Measurements from ENCODE around the gene PNRC1.
"Not testable (repeated sequence)": the region's sequence is repeated elsewhere in the genome, so short reads cannot be mapped to it uniquely, and the experiment has no call there.

The PNRC1 gene

DNA sequence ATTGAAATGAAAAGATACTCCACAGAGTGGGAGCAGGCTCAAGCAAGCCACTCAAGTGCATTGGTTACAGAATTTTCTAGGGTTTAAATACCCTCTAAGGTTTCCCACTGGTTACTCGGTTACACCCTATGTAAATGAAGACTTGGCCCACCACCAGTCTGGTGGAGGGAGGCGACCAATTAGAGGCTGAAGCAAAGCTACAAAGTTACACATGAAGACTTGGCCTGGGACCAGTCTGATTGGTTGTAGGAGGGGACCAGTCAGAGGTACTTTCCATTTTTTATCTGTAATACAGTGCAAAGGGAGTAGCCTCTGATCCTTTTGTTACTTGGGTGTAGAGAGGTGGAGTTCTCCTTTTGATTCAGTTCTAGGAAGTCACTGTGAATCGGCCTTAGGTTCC lies 29.7 kb downstream of the PNRC1 start:
- ATAC-seq: no peak
- no peak for DNase-seq

DNA sequence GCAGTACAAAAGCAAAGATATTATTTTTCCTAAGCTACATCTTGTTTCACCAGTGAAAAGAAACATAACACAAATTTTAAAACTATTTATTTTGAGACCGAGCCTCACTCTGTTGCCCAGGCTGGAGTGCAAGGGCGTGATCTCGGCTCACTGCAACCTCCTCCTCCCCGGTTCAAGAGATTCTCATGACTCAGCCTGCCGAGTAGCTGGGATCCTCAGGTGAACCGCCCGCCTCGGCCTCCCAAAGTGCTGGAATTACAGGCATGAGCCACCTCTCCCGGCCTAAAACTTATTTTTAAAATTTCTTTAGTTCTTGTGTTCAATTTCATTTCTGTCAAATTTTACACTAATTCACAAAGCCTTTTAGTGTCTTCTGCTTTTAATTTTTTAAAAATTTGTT lies 31.4 kb downstream of the PNRC1 start:
- DNase-seq (no peak), ATAC-seq (no peak)

DNA sequence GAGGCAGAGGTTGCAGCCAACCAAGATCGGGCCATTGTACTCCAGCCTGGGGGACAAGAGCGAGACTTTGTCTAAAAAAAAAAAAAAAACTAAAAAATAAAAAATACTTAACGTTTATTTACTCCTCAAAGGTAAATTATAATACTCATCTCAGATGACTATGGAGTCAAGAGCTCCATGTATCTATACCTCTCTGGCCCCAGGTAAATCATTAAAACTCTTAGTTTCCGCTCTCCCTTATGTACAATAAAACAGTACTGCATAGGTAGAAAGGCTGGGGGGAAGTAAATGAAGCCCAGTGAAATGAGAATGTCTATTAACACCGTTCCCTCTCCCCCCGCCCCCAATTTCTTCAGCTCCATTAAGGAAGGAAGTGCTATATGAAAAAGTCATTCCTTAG lies 36.2 kb downstream of the PNRC1 start:
- DNase-seq (no peak), ATAC-seq (no peak)

DNA sequence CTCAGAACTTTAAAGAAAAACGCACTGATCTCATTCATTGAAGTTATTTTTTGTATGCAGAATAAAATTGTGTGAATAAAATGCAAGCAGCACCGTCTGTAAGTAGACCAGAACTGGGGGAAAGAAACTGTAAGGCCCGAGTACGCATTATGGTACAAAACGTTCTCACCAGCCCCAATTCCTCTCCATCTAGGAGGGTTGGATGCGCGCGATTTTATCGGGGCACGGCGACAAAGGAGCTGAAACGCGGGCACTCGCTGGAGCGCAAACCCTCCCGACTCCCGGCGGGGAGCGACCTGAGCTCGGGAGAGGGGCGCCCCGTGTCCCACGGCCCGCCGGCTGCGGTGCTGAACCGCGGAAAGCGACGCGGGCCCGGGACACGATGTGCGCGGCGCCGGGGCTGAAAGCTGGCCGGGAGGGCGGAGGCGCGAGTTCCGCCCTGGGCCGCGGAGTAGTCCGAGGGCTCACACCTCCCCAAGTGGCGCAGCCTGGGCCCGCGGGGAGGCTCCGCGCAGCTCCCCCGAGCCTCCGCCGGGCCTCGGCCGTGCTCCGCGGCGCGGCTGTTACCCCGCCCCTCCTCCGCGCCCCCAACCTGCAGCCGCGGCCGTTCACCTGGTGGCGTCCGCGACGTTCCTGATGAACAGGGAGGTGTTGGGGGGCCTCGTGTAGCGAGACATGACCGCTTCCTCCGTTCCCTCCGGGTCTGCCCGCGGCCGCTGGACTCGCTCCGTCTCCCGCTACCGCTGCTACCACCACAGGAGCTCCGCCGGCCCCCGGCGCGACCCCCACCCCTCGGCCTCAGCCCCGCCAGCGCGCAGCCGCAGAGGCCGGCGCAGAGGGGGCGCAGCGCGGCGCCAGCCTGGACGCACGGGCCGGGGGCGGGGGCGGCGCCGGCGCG lies 36.9 kb downstream of the PNRC1 start, which contains the start of gene SRSF12:
Gene SRSF12, minus strand, starts transcription at position 861 of the 898 bp plus-strand sequence. Its CDS starts 184 bp downstream, at position 677.
- ATAC-seq: peak; percentile 89
- peak; percentile 45 for DNase-seq

DNA sequence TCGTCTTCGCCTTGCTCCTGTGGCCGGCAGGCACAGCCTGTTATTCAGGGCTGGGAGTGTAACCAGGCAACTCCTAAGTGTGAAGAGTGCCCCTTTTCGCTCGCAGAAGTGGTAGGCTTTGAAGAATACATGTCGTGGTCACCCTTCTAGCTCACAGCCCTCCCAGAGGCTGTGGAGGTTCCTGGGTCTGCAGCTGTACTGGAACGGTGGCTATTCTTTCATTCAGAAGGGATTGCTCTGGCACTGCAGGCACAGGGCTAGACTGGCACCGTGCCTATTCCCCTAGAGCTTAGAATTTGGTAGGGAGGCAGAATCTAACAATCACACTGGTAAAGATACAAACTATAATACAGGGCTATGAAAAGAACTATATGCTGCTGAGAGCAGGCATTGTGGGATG lies 38.4 kb downstream of the PNRC1 start:
- DNase-seq: no peak
- no peak for ATAC-seq

DNA sequence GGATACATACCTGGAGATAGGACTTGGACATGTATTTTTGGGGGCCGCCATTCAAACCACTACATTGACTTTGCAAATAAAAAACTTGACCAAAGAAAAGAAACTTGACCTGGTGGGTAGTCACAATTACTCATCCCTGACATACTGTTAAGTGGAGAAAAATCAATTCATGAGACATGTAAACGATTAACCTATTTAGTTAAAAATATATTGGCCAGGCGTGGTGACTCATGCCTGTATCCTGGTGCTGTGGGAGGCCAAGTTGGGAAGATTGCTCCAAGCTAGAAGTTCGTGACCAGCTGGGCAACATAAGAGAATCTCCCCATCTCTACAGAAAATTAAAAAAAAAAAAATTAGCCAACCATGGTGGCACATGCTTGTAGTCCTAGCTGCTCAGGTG lies 39.8 kb downstream of the PNRC1 start:
- ATAC-seq: no peak
- DNase-seq: no peak

DNA sequence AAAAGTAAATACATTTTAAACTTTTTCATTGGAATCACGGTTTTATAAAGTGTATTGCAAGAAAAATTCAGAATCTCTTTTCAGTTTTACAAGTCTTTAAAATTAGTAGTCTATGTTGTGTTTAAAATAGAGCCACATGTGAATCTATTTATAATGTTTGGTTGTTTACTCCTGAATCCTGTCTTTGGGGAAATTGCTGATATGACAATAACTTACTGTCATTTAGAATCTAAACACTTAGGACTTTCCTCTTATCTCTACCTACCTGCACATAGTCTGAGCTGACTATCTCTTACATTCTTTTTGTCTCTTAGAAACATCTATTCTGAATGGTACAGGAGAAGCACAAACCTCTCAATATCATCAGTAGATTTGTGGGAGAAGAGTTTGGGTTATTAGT lies 41.4 kb downstream of the PNRC1 start:
- DNase-seq (no peak), ATAC-seq (no peak)

DNA sequence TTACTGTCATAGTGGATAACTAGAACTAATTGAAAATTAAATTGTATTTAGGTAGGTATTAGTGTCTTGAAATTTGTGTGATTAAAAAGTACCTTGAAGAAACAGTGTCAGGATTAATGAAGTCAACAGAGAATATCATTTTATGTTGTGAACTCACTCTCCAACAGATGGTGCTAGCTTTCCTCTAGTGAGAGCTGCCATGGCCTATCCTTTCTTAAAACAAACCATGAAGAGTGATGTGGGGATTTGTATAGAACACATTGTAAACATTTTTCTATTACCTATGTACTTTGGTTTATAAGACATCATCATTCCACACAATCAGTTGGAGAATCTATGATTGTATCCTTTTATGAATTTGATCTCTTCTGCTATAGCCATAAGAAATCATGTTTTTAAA lies 42.1 kb downstream of the PNRC1 start:
- no peak for DNase-seq
- no peak for ATAC-seq

DNA sequence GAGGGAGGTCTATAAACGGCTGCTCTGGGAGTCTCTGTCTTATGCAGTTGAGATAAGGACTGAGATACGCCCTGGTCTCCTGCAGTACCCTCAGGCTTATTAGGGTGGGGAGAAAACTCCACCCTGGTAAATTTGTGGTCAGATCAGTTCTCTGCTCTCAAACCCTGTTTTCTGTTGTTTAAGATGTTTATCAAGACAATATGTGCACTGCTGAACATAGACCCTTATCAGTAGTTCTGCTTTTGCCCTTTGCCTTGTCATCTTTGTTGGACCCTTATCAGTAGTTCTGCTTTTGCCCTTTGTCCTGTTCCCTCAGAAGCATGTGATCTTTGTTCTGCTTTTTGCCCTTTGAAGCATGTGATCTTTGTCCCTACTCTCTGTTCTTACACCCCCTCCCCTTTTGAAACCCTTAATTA lies 47.7 kb downstream of the PNRC1 start:
- DNase-seq, ATAC-seq: not testable (repeated sequence)

DNA sequence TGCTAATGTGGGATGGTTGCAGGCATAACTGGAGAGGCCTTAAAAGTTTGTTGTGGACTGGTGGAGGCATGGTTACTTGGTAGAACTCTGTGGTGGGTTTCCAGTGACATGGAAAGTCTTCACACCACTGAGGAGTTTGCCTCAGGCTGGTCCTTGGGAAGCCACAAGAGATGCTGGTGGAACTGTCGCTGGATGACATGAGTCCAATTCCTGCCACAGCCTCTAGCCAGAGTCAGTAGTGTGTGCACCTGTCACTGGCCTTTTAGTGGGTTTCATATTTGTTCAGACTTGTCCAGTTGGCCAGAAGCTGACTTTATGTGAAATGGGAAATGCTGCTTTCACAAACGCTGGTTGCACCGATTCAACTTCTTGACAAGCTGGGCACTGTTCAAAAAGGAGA lies 51.0 kb downstream of the PNRC1 start:
- DNase-seq: no peak
- ATAC-seq: no peak

DNA sequence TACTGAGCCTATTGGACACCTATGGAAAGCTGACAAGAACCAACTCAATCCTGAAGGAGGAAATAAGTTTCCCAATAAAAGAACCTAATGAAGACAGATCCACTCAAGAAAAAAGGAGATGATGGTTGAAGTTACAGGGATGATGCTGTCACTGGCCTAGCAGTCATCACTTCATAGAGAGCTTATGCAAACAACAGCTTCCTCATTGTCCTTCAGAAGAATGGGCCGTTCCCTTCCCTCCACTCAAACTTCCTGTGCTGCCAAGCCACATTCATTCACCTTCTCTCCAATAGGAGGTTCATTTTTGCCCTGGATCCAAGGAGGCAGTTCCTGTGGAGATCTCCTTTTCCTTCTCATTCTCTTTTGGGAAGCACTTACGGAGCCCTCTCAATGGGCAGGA lies 51.5 kb downstream of the PNRC1 start:
- DNase-seq (no peak), ATAC-seq (no peak)

DNA sequence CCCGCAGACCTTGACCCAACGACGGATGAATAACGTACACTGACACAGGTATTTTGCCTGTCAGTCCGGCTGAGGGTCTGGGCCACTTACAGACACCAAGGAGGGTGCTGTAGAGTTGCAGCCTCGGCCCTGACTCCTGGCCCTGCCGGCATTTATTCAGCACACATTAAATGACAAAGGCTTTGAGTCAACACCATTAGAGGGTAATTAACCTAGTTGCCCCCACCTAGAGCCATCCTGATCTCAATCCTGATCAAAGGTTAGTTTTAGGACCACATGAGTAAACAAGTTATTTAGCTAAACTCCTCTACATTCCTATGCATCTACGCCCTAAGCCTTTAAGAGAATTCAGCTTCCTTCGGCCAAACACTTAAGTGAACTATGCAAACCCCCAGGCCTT lies 53.4 kb downstream of the PNRC1 start:
- DNase-seq: no peak
- ATAC-seq: no peak

DNA sequence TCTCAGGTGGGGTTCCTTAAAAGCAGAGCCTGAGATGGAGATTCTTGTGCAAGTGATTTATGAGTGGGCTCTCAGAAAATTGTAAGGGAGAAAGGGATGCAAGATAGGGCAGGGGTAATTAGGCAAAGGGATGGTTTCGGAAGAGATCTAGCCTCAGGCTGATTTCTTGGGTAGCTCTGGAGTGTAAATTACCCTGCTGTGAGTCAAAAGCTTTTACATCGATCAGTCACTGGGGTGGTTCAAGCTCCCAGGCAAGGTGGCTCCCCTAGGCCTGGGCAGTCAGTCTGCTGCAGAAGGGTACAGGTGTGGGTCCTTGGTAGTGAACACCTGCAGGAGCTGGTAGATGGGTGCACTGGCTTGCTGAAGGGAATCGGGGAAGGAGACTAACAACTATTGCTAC lies 54.2 kb downstream of the PNRC1 start:
- DNase-seq (no peak), ATAC-seq (no peak)

All from stimulated activated naive CD8-positive, alpha-beta T cell treated with anti-CD3 and anti-CD28 coated beads, Interleukin-15, Interleukin-2, amounts not matched to agents 100 U/mL and 50 U/mL, for 24 hours (primary cell).